Motor neuron (in vitro differentiated cells): ENCODE results near the gene MAN1A1. TPM values are rescaled to one million over a fixed set of nuclear protein-coding genes. Genes with fewer than 3 reads are reported as not detected.

Experiments used
- ATAC-seq, 8 experiments: fragments of 200-7000 bp; cut with Tn5 transposase; replicated peaks in 6 of 8; 2 replicates each; pipeline ENCODE4 v1.8.0; 2021; ENCODE audit warnings: mild to moderate bottlenecking in 8 of 8, moderate library complexity in 8 of 8
- H3K27ac ChIP-seq, 2 donors: fragments of 250-450 bp; sonication (Bioruptor Pico); 2 replicates each; pipeline ENCODE4 v1.9.0; 2021; ENCODE audit warnings: antibody characterized with exemption in 2 of 2, mild to moderate bottlenecking in 2 of 2, moderate library complexity in 1 of 2
- H3K4me1 ChIP-seq, 2 donors: fragments of 250-450 bp; sonication (Bioruptor Pico); replicated peaks in 1 of 2; 2 replicates each; pipeline ENCODE4 v1.6.1; 2021; ENCODE audit warnings: antibody characterized with exemption in 2 of 2, mild to moderate bottlenecking in 2 of 2, moderate library complexity in 1 of 2
- H3K4me3 ChIP-seq, 5 donors: fragments of 250-450 bp; sonication (Bioruptor Pico); 2 replicates each; pipeline ENCODE4 v1.9.0; 2021; ENCODE audit warnings: antibody characterized with exemption in 5 of 5, mild to moderate bottlenecking in 5 of 5, moderate library complexity in 4 of 5
- WGBS, 10 experiments: fragments of 450-650 bp; shearing (Covaris generic); methylation state at CpG; one replicate each; pipeline ENCODE4 v1.0.0; 2022; 5-methylcytosine and 5-hydroxymethylcytosine counted together
- in situ Hi-C, 9 experiments: fragments of 400-800 bp; cut with MboI; loops; one replicate each; pipeline ENCODE4 v1.15.0; 2021; ENCODE audit warnings: low sequenced_read_pairs in 9 of 9, low pct_unique_long_range_greater_than_20kb in 2 of 9; ENCODE audit not compliant: unreplicated experiment in 9 of 9
- total RNA-seq, 8 experiments: library from RNA; unstranded; fragments of 300-600 nt; gene quantifications; 2 replicates each; pipeline versions ENCODE4 v1.2.3 to v1.2.4, GENCODE V29; 2022

MAN1A1 gene
- total RNA-seq, 8 experiments from 2014 or later: 0.73 to 32.9 (median 4.5) TPM

DNA sequence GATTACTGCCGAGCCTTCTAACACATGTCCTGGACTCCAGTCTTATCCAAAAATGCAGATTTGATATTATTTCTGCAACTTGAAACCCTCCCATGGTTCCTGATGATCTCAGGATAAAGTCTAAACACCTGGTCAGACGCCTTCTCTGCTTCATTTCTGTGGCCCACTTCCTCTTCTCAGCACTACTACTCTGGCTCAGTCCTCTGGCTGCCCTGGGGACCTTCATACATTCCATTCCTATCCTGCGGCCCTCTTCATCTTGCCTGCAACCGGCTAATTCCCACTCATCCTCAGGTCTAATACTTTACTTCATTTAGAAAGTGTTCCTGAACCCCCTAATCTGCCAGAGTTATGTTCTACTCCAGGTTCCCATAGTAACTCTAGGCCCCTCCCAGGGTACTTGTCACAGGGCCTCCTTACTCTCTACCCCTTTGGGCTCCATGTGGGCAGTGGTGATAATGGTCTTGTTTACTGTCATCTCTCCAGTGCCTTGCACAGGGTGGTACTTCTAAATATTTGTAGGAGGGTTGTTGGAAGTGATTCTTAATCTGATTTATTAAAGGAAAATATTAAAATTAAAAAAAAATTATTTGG, 18.9 kb downstream of the MAN1A1 start:
- Histone ChIP-seq H3K27ac (no peak overlapping the region), H3K4me3 (no peak overlapping the region), H3K4me1 (peaks cover 0 to 7% of the 10 kb centered on the region in 2 donors)
- ATAC-seq: no peak
- WGBS, 10 experiments: 75 to 100% (median 98%) methylated on average over 1 to 4 of the region's 4 CpGs; no CpG with 5 or more reads in 2 of the 10 experiments
- in situ Hi-C loops: loop anchor here in 1 of 9 experiments (25.0 kb wide), 1 partner anchor 193 kb away; no protein-coding TSS in a partner anchor

- in situ Hi-C loops: loop anchor here in 1 of 9 experiments (25.0 kb wide), 1 partner anchor 192 kb away; no protein-coding TSS in a partner anchor
- H3K4me3 ChIP-seq: no peak overlapping the region
- ATAC-seq: no peak
These were observed 19.8 kb downstream of the MAN1A1 start for GRCh38 chr6:119329794-119330180.

DNA sequence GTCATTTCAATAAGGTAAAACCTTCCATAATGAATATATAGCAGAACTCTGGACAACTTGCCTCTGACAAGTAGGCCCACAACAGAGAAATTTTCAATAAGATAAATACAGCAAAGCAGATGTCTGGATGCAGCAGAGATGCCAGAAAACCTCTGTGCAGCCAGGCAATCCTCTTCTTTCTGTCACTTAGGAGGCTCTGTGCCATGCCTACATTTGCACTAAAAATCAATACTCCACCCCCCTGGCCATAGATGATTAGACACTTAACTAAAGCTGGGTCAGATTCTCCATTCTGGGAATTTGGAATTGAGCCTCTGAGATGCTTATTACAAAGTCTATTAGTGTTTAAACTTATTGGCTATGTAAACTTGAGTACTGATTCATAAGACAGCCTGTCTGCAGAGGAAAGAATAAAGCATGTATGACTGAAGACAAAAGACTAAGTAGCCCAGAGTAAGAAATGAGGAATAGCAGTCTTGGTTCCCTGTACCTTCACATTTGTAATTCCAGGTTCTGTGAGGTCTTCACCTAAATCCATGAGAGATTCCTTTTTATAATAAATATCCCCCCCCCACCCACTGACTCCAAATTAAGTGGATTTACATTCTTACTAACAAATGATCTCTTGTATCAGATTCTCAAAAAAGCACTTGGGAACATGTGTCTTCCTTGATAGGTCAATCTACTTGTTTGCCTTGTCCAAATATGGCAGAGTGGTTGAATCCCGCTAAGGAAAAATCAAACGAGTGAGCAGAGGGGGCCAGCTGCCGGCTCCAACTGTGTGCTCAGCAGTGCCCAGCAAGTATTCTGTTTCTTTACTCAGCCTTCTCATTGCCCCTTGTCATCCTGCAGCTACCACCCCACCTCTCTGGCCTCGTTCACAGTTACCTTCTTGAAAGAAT, 20.4 kb downstream of the MAN1A1 start:
- H3K4me3 ChIP-seq: no peak overlapping the region
- peaks cover 0 to 7% of the 10 kb centered on the region in 2 donors for H3K4me1 ChIP-seq
- no peak overlapping the region for H3K27ac ChIP-seq
- 63 to 100% (median 78%) methylated on average over 1 to 4 of the region's 4 CpGs; no CpG with 5 or more reads in 4 of the 10 experiments for WGBS, 10 experiments
- in situ Hi-C loops: loop anchor here in 1 of 9 experiments (25.0 kb wide), 1 partner anchor 192 kb away; no protein-coding TSS in a partner anchor
- ATAC-seq: no peak

More at GRCh38 chr6:119329794-119330180, 19.8 kb downstream of the MAN1A1 start:
- Histone ChIP-seq H3K27ac (no peak overlapping the region), H3K4me1 (peaks cover 0 to 7% of the 10 kb centered on the region in 2 donors)

DNA sequence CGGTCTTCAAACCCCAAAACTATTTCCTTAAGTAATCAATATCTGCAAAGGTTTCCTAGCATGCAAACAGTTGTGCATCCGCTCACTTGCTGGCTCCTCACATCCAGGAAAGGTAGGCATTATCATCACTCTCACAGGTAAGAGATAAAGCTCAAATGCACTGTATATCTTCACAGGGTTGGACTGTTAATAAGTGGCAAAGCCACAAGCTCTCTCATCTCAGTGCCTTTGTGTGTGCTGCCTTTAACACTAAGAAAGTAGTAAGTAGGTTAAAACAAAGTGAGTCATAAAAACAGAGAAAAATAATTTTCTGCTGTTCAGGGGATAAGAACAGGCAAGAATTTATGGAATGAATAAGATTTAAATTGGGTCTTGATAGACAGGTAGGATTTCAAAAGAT, 21.3 kb downstream of the MAN1A1 start:
- 63 to 100% (median 92%) methylated on average over 1 to 2 of the region's 2 CpGs; no CpG with 5 or more reads in 1 of the 10 experiments for WGBS, 10 experiments
- Histone ChIP-seq H3K27ac (no peak overlapping the region), H3K4me3 (no peak overlapping the region), H3K4me1 (peaks cover 0 to 5% of the 10 kb centered on the region in 2 donors)
- in situ Hi-C loops: loop anchor here in 1 of 9 experiments (25.0 kb wide), 1 partner anchor 191 kb away; no protein-coding TSS in a partner anchor
- ATAC-seq: no peak

GRCh38 chr6:119327810-119328209, 21.8 kb downstream of the MAN1A1 start:
- in situ Hi-C loops: loop anchor here in 1 of 9 experiments (25.0 kb wide), 1 partner anchor 191 kb away; no protein-coding TSS in a partner anchor
- peaks cover 0 to under 1% of the 10 kb centered on the region in 2 donors for H3K4me1 ChIP-seq
- H3K27ac ChIP-seq: no peak overlapping the region
- H3K4me3 ChIP-seq: no peak overlapping the region
- ATAC-seq: no peak
- 75 to 100% (median 100%) methylated on average over 1 to 2 of the region's 2 CpGs; no CpG with 5 or more reads in 1 of the 10 experiments for WGBS, 10 experiments

GRCh38 chr6:119326291-119327005, 23.1 kb downstream of the MAN1A1 start:
- WGBS, 10 experiments: 92 to 100% (median 97%) methylated on average over 1 to 7 of the region's 10 CpGs; no CpG with 5 or more reads in 2 of the 10 experiments
- in situ Hi-C loops: loop anchor here in 1 of 9 experiments (25.0 kb wide), 1 partner anchor 189 kb away; no protein-coding TSS in a partner anchor
- no peaks in the 10 kb centered on the region for H3K4me1 ChIP-seq
- H3K4me3 ChIP-seq: no peak overlapping the region
- no peak overlapping the region for H3K27ac ChIP-seq
- no peak for ATAC-seq

DNA sequence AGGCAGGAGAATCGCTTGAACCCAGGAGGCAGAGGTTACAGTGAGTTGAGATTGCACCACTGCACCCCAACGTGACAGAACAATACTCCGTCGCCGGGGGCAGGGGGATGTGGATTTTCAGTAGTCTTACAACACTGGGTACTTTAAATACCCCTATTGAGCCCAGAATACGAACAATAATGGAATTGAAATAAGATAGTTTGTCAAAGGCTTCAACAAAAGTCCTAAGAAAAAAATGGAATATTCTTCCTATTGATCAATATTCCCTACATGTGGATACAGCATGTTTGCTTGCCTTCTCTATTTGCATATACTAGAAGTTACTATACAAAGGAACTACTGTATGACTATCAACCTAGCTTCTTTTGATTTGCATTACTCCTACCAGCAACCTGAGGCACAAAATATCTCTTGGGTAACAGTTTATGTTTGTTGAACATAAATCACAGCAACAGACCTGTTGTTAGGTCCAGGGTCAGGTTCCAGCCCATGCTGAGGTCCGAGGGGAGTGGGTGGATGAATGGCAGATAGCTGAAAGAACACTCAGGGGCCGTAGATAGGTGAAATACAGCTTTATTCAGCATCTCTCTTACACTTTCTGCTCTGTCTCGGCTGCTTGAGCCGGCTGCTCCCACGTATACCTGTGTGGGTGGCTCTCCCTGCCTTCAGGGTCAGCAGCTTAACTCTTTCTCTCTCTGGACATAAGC, 23.8 kb downstream of the MAN1A1 start:
- in situ Hi-C loops: loop anchor here in 1 of 9 experiments (25.0 kb wide), 1 partner anchor 188 kb away; no protein-coding TSS in a partner anchor
- Histone ChIP-seq H3K27ac (no peak overlapping the region), H3K4me3 (no peak overlapping the region), H3K4me1 (no peaks in the 10 kb centered on the region)
- 78 to 97% (median 89%) methylated on average over 2 to 10 of the region's 11 CpGs; no CpG with 5 or more reads in 1 of the 10 experiments for WGBS, 10 experiments
- no peak for ATAC-seq

DNA sequence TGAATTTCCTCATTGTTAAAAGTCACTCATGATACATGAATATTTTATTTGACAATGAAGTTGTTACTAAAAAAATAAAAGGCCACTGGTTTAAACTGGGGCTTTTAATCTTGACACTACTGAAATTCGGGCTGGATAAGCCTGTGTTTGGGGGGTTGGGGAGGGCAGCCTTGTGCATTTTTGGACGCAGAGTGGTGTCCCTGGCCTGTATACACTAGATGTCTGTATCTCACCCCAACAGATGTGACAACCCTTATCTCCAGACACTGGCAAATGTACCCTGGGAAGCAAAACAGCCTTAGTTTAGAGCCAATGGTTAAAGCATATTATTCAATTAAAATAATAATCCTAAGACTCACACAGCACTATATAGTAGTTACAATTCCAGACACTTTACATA, 24.8 kb downstream of the MAN1A1 start:
- Histone ChIP-seq H3K4me1 (no peaks in the 10 kb centered on the region), H3K4me3 (no peak overlapping the region), H3K27ac (no peak overlapping the region)
- in situ Hi-C loops: loop anchor here in 1 of 9 experiments (25.0 kb wide), 1 partner anchor 187 kb away; no protein-coding TSS in a partner anchor
- ATAC-seq: no peak
- WGBS, 10 experiments: 67 to 100% (median 100%) methylated on average over 1 to 2 of the region's 2 CpGs; no CpG with 5 or more reads in 3 of the 10 experiments

- no peak overlapping the region for H3K27ac ChIP-seq
- H3K4me3 ChIP-seq: no peak overlapping the region
- 17 to 100% (median 93%) methylated on average over 1 of the region's 1 CpG; no CpG with 5 or more reads in 4 of the 10 experiments for WGBS, 10 experiments
- in situ Hi-C loops: no loop called here
- H3K4me1 ChIP-seq: no peaks in the 10 kb centered on the region
- ATAC-seq: no peak
These were observed 25.6 kb downstream of the MAN1A1 start for GRCh38 chr6:119323931-119324330.

- WGBS, 10 experiments: 93 to 100% (median 95%) methylated on average over 2 of the region's 2 CpGs; no CpG with 5 or more reads in 2 of the 10 experiments
- ATAC-seq: no peak
- Histone ChIP-seq H3K4me1 (no peaks in the 10 kb centered on the region), H3K4me3 (no peak overlapping the region), H3K27ac (no peak overlapping the region)
- in situ Hi-C loops: no loop called here
These were observed 26.1 kb downstream of the MAN1A1 start for GRCh38 chr6:119323478-119323877.

DNA sequence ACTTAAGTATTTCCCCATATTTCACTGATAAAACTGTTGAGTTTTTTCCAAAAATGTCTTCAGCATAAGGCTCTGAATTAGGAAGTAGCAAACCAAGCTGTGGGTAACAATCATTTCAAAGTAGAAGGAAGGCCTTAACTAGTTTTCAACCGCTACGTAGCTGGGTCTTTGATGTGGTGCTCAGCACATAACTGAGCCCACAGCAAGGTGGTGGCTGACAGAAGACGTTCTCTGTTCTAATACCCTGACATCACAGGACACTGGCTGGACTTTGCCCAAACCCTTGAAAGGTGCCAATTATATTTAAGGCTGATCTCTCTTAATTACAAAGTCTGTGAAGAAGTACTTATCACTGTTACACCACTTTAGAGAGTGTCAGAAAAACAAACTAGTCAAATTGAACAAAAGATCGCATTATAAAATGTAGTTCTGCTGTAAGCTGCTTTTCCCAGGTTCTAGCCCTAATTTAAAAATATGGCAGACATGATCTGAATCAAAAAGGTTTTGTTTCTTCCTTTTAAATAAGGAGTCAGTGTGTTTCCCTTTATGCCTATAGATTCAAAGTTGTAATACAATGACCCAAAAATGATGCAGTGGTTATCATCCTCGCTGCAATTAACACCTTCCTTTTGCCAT, 26.7 kb downstream of the MAN1A1 start:
- 92 to 100% (median 96%) methylated on average over 2 to 5 of the region's 5 CpGs; no CpG with 5 or more reads in 2 of the 10 experiments for WGBS, 10 experiments
- H3K4me1 ChIP-seq: no peaks in the 10 kb centered on the region
- ATAC-seq: no peak
- no peak overlapping the region for H3K4me3 ChIP-seq
- no peak overlapping the region for H3K27ac ChIP-seq
- in situ Hi-C loops: no loop called here
